ENCODE results near the gene ZMYND8.
"Not testable (repeated sequence)": the region's sequence is repeated elsewhere in the genome, so short reads cannot be mapped to it uniquely, and the experiment has no call there.

Gene ZMYND8

GRCh38 chr20:47241345-47241781 is 115.1 kb downstream of the ZMYND8 start:
- DNase-seq: no peak

GRCh38 chr20:47240096-47240495 is 116.4 kb downstream of the ZMYND8 start:
- not testable (repeated sequence) for DNase-seq

- DNase-seq: no peak
Observed at GRCh38 chr20:47239719-47240067, 116.8 kb downstream of the ZMYND8 start.

- DNase-seq: no peak
Observed at GRCh38 chr20:47238780-47239718, 117.5 kb downstream of the ZMYND8 start.

GRCh38 chr20:47237715-47238114 is 118.8 kb downstream of the ZMYND8 start:
- DNase-seq: no peak

- DNase-seq: no peak
Observed at GRCh38 chr20:47236639-47236900, 119.9 kb downstream of the ZMYND8 start.

- no peak for DNase-seq
Observed at GRCh38 chr20:47235853-47236638, 120.5 kb downstream of the ZMYND8 start.

- DNase-seq: no peak
Observed at GRCh38 chr20:47235111-47235510, 121.4 kb downstream of the ZMYND8 start.

GRCh38 chr20:47233333-47234188 is 122.9 kb downstream of the ZMYND8 start:
- DNase-seq: no peak

GRCh38 chr20:47232518-47232917 is 124.0 kb downstream of the ZMYND8 start:
- no peak for DNase-seq

GRCh38 chr20:47231382-47232039 is 125.0 kb downstream of the ZMYND8 start:
- no peak for DNase-seq

- DNase-seq: no peak
Observed at GRCh38 chr20:47230811-47231256, 125.7 kb downstream of the ZMYND8 start.

GRCh38 chr20:47228654-47229053 is 127.8 kb downstream of the ZMYND8 start:
- no peak for DNase-seq

- DNase-seq: no peak
Observed at GRCh38 chr20:47227576-47227975, 128.9 kb downstream of the ZMYND8 start.

- DNase-seq: no peak
Observed at GRCh38 chr20:47227119-47227518, 129.4 kb downstream of the ZMYND8 start.

GRCh38 chr20:47225458-47225857 is 131.0 kb downstream of the ZMYND8 start:
- DNase-seq: no peak

- DNase-seq: no peak
Observed at GRCh38 chr20:47224857-47225256, 131.6 kb downstream of the ZMYND8 start.

- no peak for DNase-seq
Observed at GRCh38 chr20:47224300-47224791, 132.2 kb downstream of the ZMYND8 start.

- DNase-seq: no peak
Observed at GRCh38 chr20:47223896-47224295, 132.6 kb downstream of the ZMYND8 start.

- DNase-seq: no peak
Observed at GRCh38 chr20:47222468-47223119, 133.9 kb downstream of the ZMYND8 start.

- DNase-seq: no peak
Observed at GRCh38 chr20:47221036-47221625, 135.4 kb downstream of the ZMYND8 start.
